Fibroblast of pulmonary artery (primary cell): ENCODE results near the gene TTF1.

Source experiments
- DNase-seq: peaks from one replicate; pipeline ENCODE4 v3.0.0-alpha.2; 2010; ENCODE audit warnings: low read depth
- H3K4me3 ChIP-seq: replicated peaks from 2 replicates; pipeline ENCODE4 v1.5.1; 2011; ENCODE audit warnings: low read depth, mild to moderate bottlenecking, control low read depth, low read length, moderate library complexity
- CTCF ChIP-seq: IDR thresholded peaks from 2 replicates; pipeline ENCODE4 v1.5.1; 2011; ENCODE audit warnings: mild to moderate bottlenecking, control low read depth, low read length, inconsistent platforms; ENCODE audit errors: missing control alignments

Gene TTF1

GRCh38 chr9:132334364-132334763 is 72.3 kb downstream of the TTF1 start:
- DNase-seq, result no peak
- no peak for TF ChIP-seq CTCF
- no peak overlapping the region for H3K4me3 ChIP-seq

DNA sequence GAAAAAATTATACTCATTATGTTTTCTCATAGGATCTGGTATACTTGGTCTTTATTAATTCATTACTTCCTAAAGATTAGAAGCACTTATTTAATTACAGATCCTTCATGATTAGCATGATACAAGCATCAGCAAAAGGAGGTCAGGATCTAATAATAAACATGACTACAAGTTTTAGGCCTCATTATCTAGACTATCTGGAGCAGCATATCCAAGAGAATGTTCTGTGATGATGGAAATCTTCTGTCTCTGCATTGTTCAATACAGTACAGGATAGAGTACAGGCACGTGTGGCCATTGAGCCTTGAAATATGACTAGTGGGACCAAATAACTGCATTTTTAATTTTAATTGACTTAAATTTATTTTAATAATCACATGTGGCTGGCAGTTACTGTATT is 73.1 kb downstream of the TTF1 start:
- no peak overlapping the region for H3K4me3 ChIP-seq
- no peak for DNase-seq
- TF ChIP-seq CTCF, result no peak

DNA sequence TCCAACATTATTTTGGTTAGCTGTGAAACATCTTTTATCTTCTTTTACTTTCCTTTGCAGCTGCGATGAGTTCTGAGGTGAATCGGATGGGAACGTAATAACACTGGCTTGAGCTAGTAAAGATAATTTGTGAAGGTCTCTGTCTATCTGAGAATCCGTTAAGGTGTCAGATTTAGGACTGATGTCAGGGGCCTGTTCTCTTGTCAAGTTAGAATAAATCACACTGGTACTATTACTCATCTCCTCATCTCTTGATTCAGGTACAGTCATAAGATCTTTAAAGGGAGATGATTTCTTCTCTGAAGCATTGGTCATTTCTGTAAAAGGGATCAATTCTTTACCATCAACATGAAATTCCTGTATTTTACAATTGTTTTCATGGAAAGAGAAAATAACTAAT is 78.1 kb downstream of the TTF1 start:
- no peak overlapping the region for H3K4me3 ChIP-seq
- no peak for TF ChIP-seq CTCF
- no peak for DNase-seq

DNA sequence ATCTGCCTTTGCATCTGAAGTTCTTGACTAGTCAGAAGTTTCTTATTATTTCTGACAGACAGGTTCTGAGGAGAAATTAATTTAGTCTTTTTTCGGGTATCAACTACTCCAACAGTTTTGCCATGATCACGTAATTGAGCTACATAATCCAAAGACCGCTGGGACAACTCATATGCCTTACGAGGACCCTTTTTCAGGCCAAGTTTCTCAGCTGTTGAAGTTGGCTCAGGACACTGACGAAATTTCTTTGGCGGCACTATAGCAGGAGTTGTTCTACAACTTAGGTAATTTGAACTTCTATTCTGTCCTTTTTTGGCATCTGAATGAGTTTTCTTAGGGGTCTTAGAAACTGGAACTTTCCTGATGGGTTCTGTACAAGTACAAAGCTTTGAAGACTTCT is 79.1 kb downstream of the TTF1 start:
- no peak overlapping the region for H3K4me3 ChIP-seq
- no peak for DNase-seq
- TF ChIP-seq CTCF, result no peak
